ENCODE results near the gene SSMEM1.
A peak's percentile ranks its signal among the peaks of the same experiment; 100 is the strongest.
"Not testable (repeated sequence)": the region's sequence is repeated elsewhere in the genome, so short reads cannot be mapped to it uniquely, and the experiment has no call there.

The SSMEM1 gene

GRCh38 chr7:130213828-130214227 is 6.2 kb downstream of the SSMEM1 start:
- no peak for DNase-seq (ENCODE audit: low spot score)

DNA sequence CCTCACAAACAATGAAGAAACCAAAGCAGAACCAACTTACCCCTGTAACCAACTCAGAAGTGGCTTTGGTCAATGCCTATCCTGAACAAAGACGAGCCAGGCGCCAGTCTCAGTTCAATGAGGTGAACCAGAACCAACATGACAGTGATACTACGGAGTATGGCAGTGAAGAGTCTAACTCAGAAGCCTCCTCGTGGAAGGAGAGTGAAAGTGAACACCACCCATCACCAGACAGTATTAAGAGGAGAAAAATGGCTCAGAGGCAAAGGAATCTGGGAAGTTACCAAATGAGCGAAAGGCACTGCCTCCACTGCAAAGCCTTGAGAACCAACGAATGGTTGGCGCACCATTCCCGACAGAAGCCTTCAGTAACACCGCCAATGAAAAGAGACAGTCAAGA is 8.4 kb downstream of the SSMEM1 start:
- DNase-seq (ENCODE audit: low spot score) = no peak

GRCh38 chr7:130216750-130217149 is 9.1 kb downstream of the SSMEM1 start:
- no peak for DNase-seq (ENCODE audit: low spot score)

- DNase-seq (ENCODE audit: low spot score) = no peak
These were observed 11.4 kb downstream of the SSMEM1 start for GRCh38 chr7:130218806-130219620.

GRCh38 chr7:130219871-130220270 is 12.2 kb downstream of the SSMEM1 start:
- no peak for DNase-seq (ENCODE audit: low spot score)

- DNase-seq (ENCODE audit: low spot score) = no peak
These were observed 14.1 kb downstream of the SSMEM1 start for GRCh38 chr7:130221746-130222145.

DNA sequence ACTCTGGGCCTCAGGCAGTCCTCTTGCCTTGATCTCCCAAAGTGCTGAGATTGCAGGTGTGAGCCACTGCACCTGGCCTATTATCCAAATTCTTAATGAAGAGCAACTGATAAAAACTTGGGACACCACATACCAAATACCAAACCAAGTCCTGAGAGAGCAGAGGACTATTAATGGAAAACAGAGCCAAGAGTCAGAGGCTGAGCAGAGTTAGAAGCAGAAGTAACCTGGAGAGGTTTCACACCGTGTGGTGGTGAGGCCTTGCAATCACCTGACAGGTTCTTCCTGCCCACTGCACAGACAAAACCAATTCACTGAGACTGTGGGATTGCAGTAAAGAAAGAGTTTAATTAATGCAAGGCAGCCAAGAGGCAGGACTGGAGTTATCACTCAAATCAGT is 16.0 kb downstream of the SSMEM1 start:
- DNase-seq (ENCODE audit: low spot score) = no peak

- no peak for DNase-seq (ENCODE audit: low spot score)
These were observed 16.6 kb downstream of the SSMEM1 start for GRCh38 chr7:130224210-130224609.

- not testable (repeated sequence) for DNase-seq (ENCODE audit: low spot score)
These were observed 17.3 kb downstream of the SSMEM1 start for GRCh38 chr7:130224923-130225322.

- no peak for DNase-seq (ENCODE audit: low spot score)
These were observed 18.7 kb downstream of the SSMEM1 start for GRCh38 chr7:130226333-130226732.

- no peak for DNase-seq (ENCODE audit: low spot score)
These were observed 20.4 kb downstream of the SSMEM1 start for GRCh38 chr7:130227883-130228575.

GRCh38 chr7:130228840-130229502 is 21.3 kb downstream of the SSMEM1 start:
- DNase-seq (ENCODE audit: low spot score) = no peak

DNA sequence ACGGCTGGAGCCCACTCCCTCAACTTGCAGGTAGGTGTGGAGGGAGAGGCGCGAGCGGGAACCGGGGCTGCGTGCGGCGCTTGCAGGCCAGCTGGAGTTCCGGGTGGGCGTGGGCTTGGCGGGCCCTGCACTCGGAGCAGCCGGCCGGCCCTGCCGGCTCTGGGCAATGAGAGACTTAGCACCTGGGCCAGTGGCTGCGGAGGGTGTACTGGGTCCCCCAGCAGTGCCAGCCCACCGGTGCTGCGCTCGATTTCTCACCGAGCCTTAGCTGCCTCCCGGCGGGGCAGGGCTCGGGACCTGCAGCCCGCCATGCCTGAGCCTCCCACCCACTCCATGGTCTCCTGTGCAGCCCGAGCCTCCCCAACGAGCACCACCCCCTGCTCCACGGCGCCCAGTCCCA is 22.3 kb downstream of the SSMEM1 start:
- not testable (repeated sequence) for DNase-seq (ENCODE audit: low spot score)

GRCh38 chr7:130231792-130232191 is 24.1 kb downstream of the SSMEM1 start:
- DNase-seq (ENCODE audit: low spot score) = no peak

GRCh38 chr7:130232209-130232608 is 24.5 kb downstream of the SSMEM1 start:
- DNase-seq (ENCODE audit: low spot score) = no peak

GRCh38 chr7:130234078-130234477 is 26.4 kb downstream of the SSMEM1 start:
- DNase-seq (ENCODE audit: low spot score) = no peak

GRCh38 chr7:130236361-130236760 is 28.7 kb downstream of the SSMEM1 start:
- not testable (repeated sequence) for DNase-seq (ENCODE audit: low spot score)

- DNase-seq (ENCODE audit: low spot score) = no peak
These were observed 32.6 kb downstream of the SSMEM1 start for GRCh38 chr7:130240240-130240639.

DNA sequence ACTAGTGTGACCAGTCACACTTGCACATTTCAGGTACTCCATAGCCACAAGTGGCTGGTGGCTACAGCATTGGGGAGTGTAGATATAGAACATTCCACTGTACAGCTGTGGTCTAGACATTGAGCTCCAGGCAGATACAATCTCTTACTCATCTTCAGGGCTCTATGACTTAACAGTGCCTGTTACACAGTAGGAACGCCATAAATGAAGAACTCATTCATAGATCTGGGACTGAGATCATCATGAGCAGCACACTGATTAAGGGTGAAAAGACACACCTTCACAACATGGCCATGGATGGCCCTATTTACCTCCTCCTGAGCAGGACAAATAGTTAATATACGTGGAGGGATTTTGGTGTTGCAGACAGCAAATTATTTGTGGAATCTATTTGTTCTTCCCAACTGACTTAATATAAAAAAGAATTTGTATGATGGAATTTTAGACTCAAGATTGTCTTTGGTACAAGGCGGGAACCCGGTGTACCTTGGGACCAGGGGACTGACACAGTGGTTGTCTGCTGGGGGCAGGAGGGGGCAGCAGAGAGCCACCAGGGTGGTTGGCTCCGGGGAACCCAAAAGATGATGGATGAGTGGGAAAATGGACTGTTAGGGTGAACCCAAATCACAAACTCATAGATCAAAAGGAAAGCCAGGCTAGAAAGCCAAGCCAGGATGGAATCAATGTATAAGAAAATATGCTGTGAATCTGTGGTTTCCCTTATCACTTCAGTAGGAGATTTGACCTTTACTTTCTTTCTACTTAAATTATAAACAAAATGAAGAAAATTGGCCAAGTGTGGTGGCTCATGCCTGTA is 34.7 kb downstream of the SSMEM1 start:
- peak; percentile 28 for DNase-seq (ENCODE audit: low spot score)

DNA sequence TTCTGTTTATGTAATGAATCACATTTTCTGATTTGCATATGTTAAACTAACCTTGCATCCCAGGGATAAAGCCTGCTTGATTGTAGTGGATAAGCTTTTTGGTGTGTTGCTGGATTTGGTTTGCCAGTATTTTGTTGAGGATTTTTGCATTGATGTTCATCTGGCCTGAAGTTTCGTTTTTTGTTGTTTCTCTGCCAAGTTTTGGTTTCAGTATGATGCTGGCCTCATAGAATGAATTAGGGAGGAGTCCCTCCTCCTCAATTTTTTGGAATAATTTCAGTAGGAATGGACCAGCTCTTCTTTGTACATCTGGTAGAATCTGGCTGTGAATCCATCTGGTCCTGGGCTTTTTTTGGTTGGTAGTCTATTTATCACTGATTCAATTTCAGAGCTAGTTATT is 35.8 kb downstream of the SSMEM1 start:
- DNase-seq (ENCODE audit: low spot score) = not testable (repeated sequence)

DNA sequence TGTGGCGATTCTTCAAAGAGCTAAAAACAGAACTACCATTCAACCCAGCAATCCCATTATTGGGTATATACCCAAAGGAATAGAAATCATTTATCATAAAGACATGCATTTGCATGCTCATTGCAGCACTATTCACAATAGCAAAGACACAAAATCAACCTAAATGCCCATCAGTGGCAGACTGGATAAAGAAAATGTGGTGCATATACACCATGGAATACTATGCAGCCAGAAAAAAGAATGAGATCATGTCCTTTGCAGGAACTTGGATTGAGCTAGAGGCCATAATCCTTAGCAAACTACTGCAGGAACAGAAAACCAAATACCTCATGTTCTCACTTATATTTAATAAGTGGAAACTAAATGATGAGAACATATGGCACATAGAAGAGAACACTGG is 38.8 kb downstream of the SSMEM1 start:
- not testable (repeated sequence) for DNase-seq (ENCODE audit: low spot score)

DNA sequence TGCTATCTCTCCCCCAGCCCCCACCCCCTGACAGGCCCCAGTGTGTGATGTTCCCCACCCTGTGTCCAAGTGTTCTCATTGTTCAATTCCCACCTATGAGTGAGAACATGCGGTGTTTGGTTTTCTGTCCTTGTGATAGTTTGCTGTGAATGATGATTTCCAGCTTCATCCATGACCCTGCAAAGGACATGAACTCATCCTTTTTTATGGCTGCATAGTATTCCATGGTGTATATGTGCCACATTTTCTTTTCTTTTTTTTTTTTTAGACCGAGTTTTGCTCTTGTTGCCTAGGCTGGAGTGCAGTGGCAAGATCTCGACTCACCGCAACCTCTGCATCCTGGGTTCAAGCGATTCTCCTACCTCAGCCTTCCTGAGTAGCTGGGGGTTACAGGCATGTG is 41.2 kb downstream of the SSMEM1 start:
- not testable (repeated sequence) for DNase-seq (ENCODE audit: low spot score)
